ENCODE measurements around the gene ASB8.
"Not testable (repeated sequence)": the region's sequence is repeated elsewhere in the genome, so short reads cannot be mapped to it uniquely, and the experiment has no call there.

The ASB8 gene

GRCh38 chr12:48182631-48183030 lies 25.3 kb upstream of the ASB8 start:
- DNase-seq: no peak

GRCh38 chr12:48180857-48181495 lies 23.7 kb upstream of the ASB8 start:
- DNase-seq: no peak

DNA sequence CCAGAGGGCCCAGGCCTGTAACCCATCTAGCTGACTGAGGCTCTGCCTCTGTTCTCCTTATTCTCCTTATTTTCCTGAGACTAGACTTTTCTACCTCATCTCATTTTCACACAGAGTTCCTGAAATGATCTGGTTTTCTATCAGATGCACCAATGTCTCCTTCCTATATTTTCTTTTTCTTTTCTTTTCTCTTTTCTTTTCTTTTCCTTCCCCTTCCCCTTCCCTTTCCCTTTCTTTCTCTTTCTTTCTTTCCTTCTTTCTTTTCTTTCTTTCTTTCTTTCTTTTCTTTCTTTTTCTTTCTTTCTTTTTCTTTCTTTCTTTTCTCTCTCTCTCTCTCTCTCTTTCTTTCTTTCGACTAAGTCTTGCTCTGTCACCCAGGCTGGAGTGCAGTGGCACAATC lies 23.1 kb upstream of the ASB8 start:
- no peak for DNase-seq

DNA sequence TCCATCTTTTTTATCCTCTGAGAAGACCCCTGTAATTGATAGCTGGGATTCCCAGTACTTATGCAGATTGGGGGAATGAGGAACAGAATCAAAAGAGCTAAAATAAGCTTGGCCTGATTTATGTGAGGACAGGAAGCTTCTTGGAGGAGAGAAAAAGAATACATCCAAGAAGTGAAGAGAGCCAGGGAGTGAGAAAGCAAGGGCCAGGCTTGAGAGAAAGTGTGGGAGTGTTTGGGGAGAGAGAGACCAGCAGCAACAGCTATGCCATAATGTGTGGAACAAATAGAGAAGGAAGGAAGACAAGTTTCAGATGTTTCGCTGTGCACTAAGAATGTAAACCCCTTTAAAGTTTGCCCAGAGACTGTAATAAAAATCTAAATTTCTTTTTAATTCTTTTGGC lies 22.2 kb upstream of the ASB8 start:
- no peak for DNase-seq

GRCh38 chr12:48177982-48178381 lies 20.7 kb upstream of the ASB8 start:
- DNase-seq: no peak

DNA sequence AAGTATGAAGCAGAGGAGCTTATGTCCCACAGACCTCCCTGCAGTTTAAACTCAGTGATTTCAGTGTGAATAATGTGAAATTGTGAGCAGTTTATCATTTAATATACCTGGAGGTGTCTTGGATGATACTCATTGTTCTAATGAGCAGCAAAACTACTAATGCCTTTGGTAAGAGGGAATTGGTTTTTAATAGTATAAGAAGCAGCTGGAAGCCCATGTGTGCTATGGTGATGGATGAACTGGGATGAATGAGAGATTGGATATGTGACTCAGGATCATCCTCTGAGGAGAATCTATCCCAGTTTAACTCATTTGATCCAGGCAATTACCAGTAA lies 19.1 kb upstream of the ASB8 start:
- no peak for DNase-seq

- no peak for DNase-seq
Observed at GRCh38 chr12:48175613-48176416, 18.5 kb upstream of the ASB8 start.

DNA sequence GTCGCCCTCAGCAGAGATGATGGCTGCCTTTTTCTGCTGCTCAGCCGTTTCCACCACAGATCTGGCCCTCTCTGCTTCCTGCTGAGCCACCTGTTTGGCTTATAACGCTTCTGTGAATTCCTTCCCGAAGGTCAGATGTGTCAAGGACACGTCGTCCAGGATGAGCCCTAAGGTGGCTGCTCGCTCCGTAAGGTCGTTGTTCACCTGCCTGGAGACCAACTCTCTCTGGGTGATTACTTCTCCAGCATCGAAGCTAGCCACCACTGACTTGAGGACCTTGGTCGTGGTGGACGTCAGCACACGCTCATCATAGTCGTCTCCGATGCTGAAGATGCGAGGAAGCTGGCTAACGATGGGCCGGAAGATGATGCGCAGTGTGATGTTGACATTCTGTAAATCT lies 11.7 kb upstream of the ASB8 start:
- no peak for DNase-seq

- no peak for DNase-seq
Observed at GRCh38 chr12:48165089-48165981, 8.0 kb upstream of the ASB8 start.

DNA sequence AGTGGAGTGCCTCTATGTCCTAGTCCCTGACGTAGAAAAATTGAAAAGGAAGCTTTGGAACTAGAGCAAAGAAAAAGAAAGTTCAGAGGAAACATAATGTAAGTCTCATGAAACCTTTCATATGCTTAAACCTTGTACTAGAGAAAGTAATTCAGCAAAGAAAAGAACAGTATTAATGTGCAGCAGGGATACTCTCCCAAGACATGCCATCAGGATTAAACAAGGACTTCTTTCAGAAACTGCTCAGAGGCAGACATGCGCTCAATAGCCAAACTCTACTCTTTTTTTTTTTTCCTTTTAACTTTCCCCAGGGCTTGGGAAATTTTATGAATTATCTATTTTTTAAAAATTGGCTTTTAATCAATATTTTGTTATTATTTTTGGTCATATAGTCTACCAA lies 7.1 kb upstream of the ASB8 start:
- no peak for DNase-seq

GRCh38 chr12:48163150-48163747 lies 5.9 kb upstream of the ASB8 start:
- no peak for DNase-seq

DNA sequence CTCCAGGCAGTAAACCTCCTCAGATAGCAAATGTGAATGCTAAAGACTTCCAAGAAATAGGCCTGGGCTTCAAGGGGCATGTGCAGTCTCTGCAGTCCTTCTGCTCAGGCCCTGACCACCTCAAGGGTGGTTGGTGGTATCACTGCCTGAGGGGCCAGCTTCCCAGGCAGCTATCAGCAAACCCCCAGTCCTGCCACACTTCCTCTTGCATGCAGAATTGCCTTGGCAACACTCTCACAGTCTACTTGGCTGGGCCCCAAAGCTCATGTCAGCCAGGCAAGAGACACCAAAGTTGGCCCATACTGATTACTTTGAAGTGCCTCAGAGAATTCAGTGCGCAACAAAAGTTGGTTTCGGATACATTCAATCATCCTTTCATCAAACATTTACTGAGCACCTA lies 3.5 kb upstream of the ASB8 start:
- DNase-seq: no peak

DNA sequence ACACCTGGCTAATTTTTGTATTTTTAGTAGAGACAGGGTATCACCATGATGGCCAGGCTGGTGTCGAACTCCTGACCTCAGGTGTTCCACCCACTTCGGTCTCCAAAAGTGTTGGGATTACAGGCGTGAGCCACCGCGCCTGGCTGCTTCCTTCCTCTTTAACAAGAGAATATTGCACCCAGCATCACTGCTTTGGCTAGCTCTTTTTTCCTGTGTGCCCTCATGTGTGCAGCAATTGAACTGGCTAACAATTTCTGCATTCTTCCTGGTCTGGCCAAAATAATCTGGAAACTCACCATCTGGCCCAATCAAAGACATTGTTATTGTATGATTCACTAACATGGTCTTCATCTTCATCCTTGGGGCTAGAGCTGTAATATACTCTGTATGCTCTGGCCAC lies 2.7 kb upstream of the ASB8 start:
- DNase-seq: no peak

DNA sequence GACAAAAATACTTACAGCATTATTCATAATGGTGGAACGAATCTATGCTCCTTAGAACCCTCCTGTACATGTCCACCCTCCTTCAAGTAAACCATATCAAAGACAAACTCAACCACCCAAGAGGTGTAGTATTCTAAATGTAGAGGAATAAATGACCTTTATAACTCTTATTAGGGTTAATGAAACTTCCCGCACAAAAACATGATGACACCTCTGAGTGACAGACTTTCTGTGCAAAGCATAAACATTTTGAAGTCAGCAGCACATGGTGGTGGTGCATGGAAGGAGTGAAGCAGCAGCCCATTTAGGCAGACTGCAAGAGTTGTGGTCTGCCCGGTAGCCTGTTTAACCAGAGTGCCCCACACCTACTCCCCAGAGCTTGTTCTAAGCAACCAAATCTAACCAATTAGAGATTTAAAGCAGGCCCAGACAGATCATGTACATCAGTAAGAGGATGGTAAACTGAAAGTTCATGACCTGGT lies 615 bp upstream of the ASB8 start:
- DNase-seq: no peak

DNA sequence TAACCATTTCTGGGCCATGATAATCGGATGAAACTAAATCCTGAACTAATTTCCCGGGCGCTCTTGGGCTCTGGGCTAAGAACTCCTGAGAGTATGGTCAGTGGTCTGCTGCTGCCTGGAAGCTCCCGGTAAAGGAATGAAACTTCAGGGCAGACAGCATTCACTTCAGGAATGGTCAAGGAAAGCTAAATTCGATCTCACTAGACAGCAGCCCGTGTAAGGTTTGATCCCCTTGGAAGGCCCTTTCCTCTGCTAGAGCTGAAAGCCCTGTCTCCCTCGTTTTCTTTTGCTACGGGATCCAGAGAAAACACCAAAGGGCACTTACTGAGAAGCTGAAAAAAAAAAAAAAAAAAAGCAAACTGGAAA lies 680 bp downstream of the ASB8 start:
- no peak for DNase-seq

DNA sequence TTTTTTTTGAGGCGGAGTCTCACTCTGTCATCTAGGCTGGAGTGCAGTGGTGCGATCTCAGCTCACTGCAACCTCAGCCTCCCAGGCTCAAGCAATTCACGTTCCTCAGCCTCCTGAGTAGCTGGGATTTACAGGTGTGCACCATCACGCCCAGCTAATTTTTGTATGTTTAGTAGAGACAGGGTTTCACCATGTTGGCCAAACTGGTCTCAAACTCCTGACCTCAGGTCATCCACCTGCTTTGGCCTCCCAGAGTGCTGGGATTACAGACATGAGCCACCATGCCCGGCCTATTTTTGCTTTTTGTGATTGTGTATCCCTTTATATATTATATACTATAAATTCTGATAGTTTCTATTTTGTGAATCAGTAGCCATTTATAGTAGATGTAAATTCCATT lies 1.5 kb downstream of the ASB8 start:
- DNase-seq: not testable (repeated sequence)

GRCh38 chr12:48151103-48151771 lies 6.1 kb downstream of the ASB8 start:
- no peak for DNase-seq

GRCh38 chr12:48145981-48146380 lies 11.3 kb downstream of the ASB8 start:
- DNase-seq: no peak

GRCh38 chr12:48143898-48144297 lies 13.4 kb downstream of the ASB8 start:
- DNase-seq: no peak

DNA sequence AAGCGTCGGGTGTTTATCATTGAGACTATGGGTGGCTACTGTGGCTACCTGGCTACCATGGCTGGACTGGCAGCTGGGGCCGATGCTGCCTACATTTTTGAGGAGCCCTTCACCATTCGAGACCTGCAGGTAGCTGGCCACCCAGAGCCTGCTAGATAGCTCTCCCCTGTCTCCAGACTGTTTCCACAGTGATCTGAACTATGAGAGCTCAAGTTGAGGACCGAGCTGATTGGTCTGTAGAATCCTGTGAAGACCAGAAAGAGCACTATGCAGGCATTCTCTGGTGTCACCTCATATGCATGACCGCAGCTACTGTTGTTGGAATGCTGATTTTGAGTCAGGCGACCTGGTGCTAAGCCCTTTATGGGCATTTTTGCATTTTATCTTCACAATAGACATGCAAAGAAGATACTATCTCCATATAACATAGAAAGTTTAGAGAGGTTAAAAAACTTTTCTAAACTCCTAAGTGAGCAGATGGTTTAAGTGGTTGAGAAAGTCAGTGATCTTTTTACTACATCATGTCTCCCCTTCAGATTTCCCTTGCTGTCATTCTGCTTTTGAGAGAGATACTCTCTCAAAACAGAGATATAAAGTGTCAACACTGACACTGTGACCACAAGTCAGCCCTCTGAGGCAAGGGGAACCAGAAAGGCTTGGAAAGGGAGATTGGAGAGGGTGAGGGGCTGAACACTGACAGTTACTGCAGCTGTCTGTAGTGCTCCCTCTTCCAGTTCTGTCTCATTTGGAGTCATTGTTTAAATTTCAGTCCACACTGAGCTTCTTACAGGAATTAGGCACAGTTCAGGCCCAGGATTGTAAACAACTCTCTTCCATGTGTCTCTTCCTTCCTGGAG lies 14.3 kb downstream of the ASB8 start:
- DNase-seq: no peak

DNA sequence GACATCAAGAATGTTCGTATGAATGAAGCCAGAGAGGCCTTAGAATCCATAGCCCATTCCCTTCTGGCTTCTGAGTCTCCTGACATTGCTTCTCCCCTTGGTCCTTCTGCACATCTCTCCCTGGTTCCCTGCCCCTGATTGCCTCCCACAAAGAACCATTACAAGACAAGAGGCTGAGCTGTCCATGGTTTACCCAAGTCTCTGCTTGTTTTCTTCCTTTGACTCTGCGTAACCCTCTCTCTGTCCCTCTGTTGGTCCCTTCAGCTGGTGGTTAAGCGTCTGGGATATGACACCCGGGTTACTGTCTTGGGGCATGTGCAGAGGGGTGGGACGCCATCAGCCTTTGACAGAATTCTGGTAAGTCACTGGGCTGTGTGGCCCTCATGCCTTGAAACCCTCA lies 22.3 kb downstream of the ASB8 start:
- no peak for DNase-seq

DNA sequence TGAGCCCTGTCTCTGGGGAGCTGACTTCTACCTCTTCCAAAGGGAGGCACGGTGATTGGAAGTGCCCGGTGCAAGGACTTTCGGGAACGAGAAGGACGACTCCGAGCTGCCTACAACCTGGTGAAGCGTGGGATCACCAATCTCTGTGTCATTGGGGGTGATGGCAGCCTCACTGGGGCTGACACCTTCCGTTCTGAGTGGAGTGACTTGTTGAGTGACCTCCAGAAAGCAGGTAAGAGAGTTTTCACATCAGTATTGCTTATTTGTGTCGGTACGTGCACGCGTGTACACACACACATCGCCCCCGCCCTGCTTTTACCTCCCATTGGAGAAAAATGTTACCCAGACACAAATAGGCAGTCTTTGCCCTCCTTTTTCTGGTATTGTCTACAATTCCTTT lies 24.5 kb downstream of the ASB8 start:
- DNase-seq: no peak

Data from DMS 273 treated with DMSO at 0.1 percent for 48 hours (cell line).